ENCODE results near the gene TREM1.

The TREM1 gene

GRCh38 chr6:41277605-41278004 lies 8.9 kb downstream of the TREM1 start:
- no peak overlapping the region for H3K4ac ChIP-seq (ENCODE audit: low read depth, low read length)
- H3K4me3 ChIP-seq (ENCODE audit: low read depth, low read length): no peak overlapping the region
- H3K79me1 ChIP-seq (ENCODE audit: low read length): no peaks in the 10 kb centered on the region
- DNase-seq: no peak
- no peak overlapping the region for H3K18ac ChIP-seq (ENCODE audit: low read length)
- no peak overlapping the region for H3K27ac ChIP-seq (ENCODE audit: low read depth, low read length)
- no peak overlapping the region for H2BK12ac ChIP-seq (ENCODE audit: low read length)
- no peaks in the 10 kb centered on the region for H3K4me1 ChIP-seq (ENCODE audit: control insufficient read depth in 1 of 2, insufficient read depth in 2 of 2, low read length in 2 of 2)
- no peak overlapping the region for H3K14ac ChIP-seq (ENCODE audit: low read length)
- no peak overlapping the region for H4K91ac ChIP-seq (ENCODE audit: low read depth, low read length)
- no peak overlapping the region for H2AK5ac ChIP-seq (ENCODE audit: low read length)
- no peak overlapping the region for H3K9ac ChIP-seq (ENCODE audit: low read length)
- no peaks in the 10 kb centered on the region for H3K9me3 ChIP-seq (ENCODE audit: insufficient read depth, low read depth, low read length)
- no CpG with 5 or more reads among the region's 2 CpGs for WGBS (ENCODE audit: extremely low coverage, insufficient coverage, insufficient read length)
- H3K79me2 ChIP-seq (ENCODE audit: control insufficient read depth, insufficient read depth, low read length, poor library complexity): no peaks in the 10 kb centered on the region
- H3K27me3 ChIP-seq (ENCODE audit: insufficient read depth, low read length): no peaks in the 10 kb centered on the region
- no peak overlapping the region for H4K12ac ChIP-seq (ENCODE audit: low read depth, low read length)
- H3K36me3 ChIP-seq (ENCODE audit: control insufficient read depth in 1 of 2, insufficient read depth in 2 of 2, low read length in 2 of 2): no peaks in the 10 kb centered on the region
- no peak overlapping the region for H4K8ac ChIP-seq (ENCODE audit: low read depth, low read length)
- H3K4me2 ChIP-seq (ENCODE audit: low read length): no peak overlapping the region
- H2BK5ac ChIP-seq (ENCODE audit: low read depth, low read length, poor library complexity): no peak overlapping the region
- no peak overlapping the region for H2BK120ac ChIP-seq (ENCODE audit: insufficient read depth, low read length, poor library complexity)
- H3K23ac ChIP-seq (ENCODE audit: low read length): no peak overlapping the region
- H2AFZ ChIP-seq (ENCODE audit: insufficient read depth, low read length, poor library complexity): no peak overlapping the region

- no peaks in the 10 kb centered on the region for H3K27me3 ChIP-seq (ENCODE audit: insufficient read depth, low read length)
- no peaks in the 10 kb centered on the region for H3K79me2 ChIP-seq (ENCODE audit: control insufficient read depth, insufficient read depth, low read length, poor library complexity)
- no peak overlapping the region for H4K12ac ChIP-seq (ENCODE audit: low read depth, low read length)
- H4K8ac ChIP-seq (ENCODE audit: low read depth, low read length): no peak overlapping the region
- H3K36me3 ChIP-seq (ENCODE audit: control insufficient read depth in 1 of 2, insufficient read depth in 2 of 2, low read length in 2 of 2): no peaks in the 10 kb centered on the region
- no peak overlapping the region for H3K18ac ChIP-seq (ENCODE audit: low read length)
- H3K9ac ChIP-seq (ENCODE audit: low read length): no peak overlapping the region
- no peak overlapping the region for H2BK120ac ChIP-seq (ENCODE audit: insufficient read depth, low read length, poor library complexity)
- no peak overlapping the region for H4K91ac ChIP-seq (ENCODE audit: low read depth, low read length)
- H2BK5ac ChIP-seq (ENCODE audit: low read depth, low read length, poor library complexity): no peak overlapping the region
- no CpG with 5 or more reads among the region's 4 CpGs for WGBS (ENCODE audit: extremely low coverage, insufficient coverage, insufficient read length)
- no peak overlapping the region for H2BK12ac ChIP-seq (ENCODE audit: low read length)
- no peak overlapping the region for H3K4ac ChIP-seq (ENCODE audit: low read depth, low read length)
- H2AFZ ChIP-seq (ENCODE audit: insufficient read depth, low read length, poor library complexity): no peak overlapping the region
- no peak overlapping the region for H3K4me3 ChIP-seq (ENCODE audit: low read depth, low read length)
- DNase-seq: no peak
- H3K4me2 ChIP-seq (ENCODE audit: low read length): no peak overlapping the region
- peaks cover 2% of the 10 kb centered on the region for H3K9me3 ChIP-seq (ENCODE audit: insufficient read depth, low read depth, low read length)
- no peak overlapping the region for H3K14ac ChIP-seq (ENCODE audit: low read length)
- no peaks in the 10 kb centered on the region for H3K4me1 ChIP-seq (ENCODE audit: control insufficient read depth in 1 of 2, insufficient read depth in 2 of 2, low read length in 2 of 2)
- H2AK5ac ChIP-seq (ENCODE audit: low read length): no peak overlapping the region
- no peak overlapping the region for H3K27ac ChIP-seq (ENCODE audit: low read depth, low read length)
- H3K79me1 ChIP-seq (ENCODE audit: low read length): no peaks in the 10 kb centered on the region
- H3K23ac ChIP-seq (ENCODE audit: low read length): no peak overlapping the region
Measured at GRCh38 chr6:41275489-41275888, 11.0 kb downstream of the TREM1 start.

- no peak overlapping the region for H2AFZ ChIP-seq (ENCODE audit: insufficient read depth, low read length, poor library complexity)
- H4K12ac ChIP-seq (ENCODE audit: low read depth, low read length): no peak overlapping the region
- H3K4me3 ChIP-seq (ENCODE audit: low read depth, low read length): no peak overlapping the region
- H3K14ac ChIP-seq (ENCODE audit: low read length): no peak overlapping the region
- no peaks in the 10 kb centered on the region for H3K36me3 ChIP-seq (ENCODE audit: control insufficient read depth in 1 of 2, insufficient read depth in 2 of 2, low read length in 2 of 2)
- H4K8ac ChIP-seq (ENCODE audit: low read depth, low read length): no peak overlapping the region
- H3K4me2 ChIP-seq (ENCODE audit: low read length): no peak overlapping the region
- H2BK120ac ChIP-seq (ENCODE audit: insufficient read depth, low read length, poor library complexity): no peak overlapping the region
- H3K27ac ChIP-seq (ENCODE audit: low read depth, low read length): no peak overlapping the region
- no CpG with 5 or more reads among the region's 2 CpGs for WGBS (ENCODE audit: extremely low coverage, insufficient coverage, insufficient read length)
- no peaks in the 10 kb centered on the region for H3K27me3 ChIP-seq (ENCODE audit: insufficient read depth, low read length)
- no peaks in the 10 kb centered on the region for H3K4me1 ChIP-seq (ENCODE audit: control insufficient read depth in 1 of 2, insufficient read depth in 2 of 2, low read length in 2 of 2)
- no peaks in the 10 kb centered on the region for H3K79me2 ChIP-seq (ENCODE audit: control insufficient read depth, insufficient read depth, low read length, poor library complexity)
- no peak overlapping the region for H3K4ac ChIP-seq (ENCODE audit: low read depth, low read length)
- no peak overlapping the region for H2AK5ac ChIP-seq (ENCODE audit: low read length)
- no peak overlapping the region for H3K23ac ChIP-seq (ENCODE audit: low read length)
- H3K18ac ChIP-seq (ENCODE audit: low read length): no peak overlapping the region
- H2BK5ac ChIP-seq (ENCODE audit: low read depth, low read length, poor library complexity): no peak overlapping the region
- no peak for DNase-seq
- peaks cover 2% of the 10 kb centered on the region for H3K9me3 ChIP-seq (ENCODE audit: insufficient read depth, low read depth, low read length)
- no peak overlapping the region for H2BK12ac ChIP-seq (ENCODE audit: low read length)
- no peak overlapping the region for H4K91ac ChIP-seq (ENCODE audit: low read depth, low read length)
- no peaks in the 10 kb centered on the region for H3K79me1 ChIP-seq (ENCODE audit: low read length)
- no peak overlapping the region for H3K9ac ChIP-seq (ENCODE audit: low read length)
Measured at GRCh38 chr6:41274256-41274655, 12.2 kb downstream of the TREM1 start.

GRCh38 chr6:41273714-41274113 lies 12.8 kb downstream of the TREM1 start:
- no peak overlapping the region for H3K4me3 ChIP-seq (ENCODE audit: low read depth, low read length)
- H2BK12ac ChIP-seq (ENCODE audit: low read length): no peak overlapping the region
- no peaks in the 10 kb centered on the region for H3K4me1 ChIP-seq (ENCODE audit: control insufficient read depth in 1 of 2, insufficient read depth in 2 of 2, low read length in 2 of 2)
- no peak overlapping the region for H2BK5ac ChIP-seq (ENCODE audit: low read depth, low read length, poor library complexity)
- peaks cover 2% of the 10 kb centered on the region for H3K9me3 ChIP-seq (ENCODE audit: insufficient read depth, low read depth, low read length)
- H3K23ac ChIP-seq (ENCODE audit: low read length): no peak overlapping the region
- H4K91ac ChIP-seq (ENCODE audit: low read depth, low read length): no peak overlapping the region
- H3K36me3 ChIP-seq (ENCODE audit: control insufficient read depth in 1 of 2, insufficient read depth in 2 of 2, low read length in 2 of 2): no peaks in the 10 kb centered on the region
- no peaks in the 10 kb centered on the region for H3K79me2 ChIP-seq (ENCODE audit: control insufficient read depth, insufficient read depth, low read length, poor library complexity)
- H2AK5ac ChIP-seq (ENCODE audit: low read length): no peak overlapping the region
- H3K9ac ChIP-seq (ENCODE audit: low read length): no peak overlapping the region
- no peak overlapping the region for H3K14ac ChIP-seq (ENCODE audit: low read length)
- H3K79me1 ChIP-seq (ENCODE audit: low read length): no peaks in the 10 kb centered on the region
- H3K27ac ChIP-seq (ENCODE audit: low read depth, low read length): no peak overlapping the region
- no peak overlapping the region for H4K12ac ChIP-seq (ENCODE audit: low read depth, low read length)
- H3K27me3 ChIP-seq (ENCODE audit: insufficient read depth, low read length): no peaks in the 10 kb centered on the region
- H2BK120ac ChIP-seq (ENCODE audit: insufficient read depth, low read length, poor library complexity): no peak overlapping the region
- no peak overlapping the region for H2AFZ ChIP-seq (ENCODE audit: insufficient read depth, low read length, poor library complexity)
- H3K4ac ChIP-seq (ENCODE audit: low read depth, low read length): no peak overlapping the region
- H3K4me2 ChIP-seq (ENCODE audit: low read length): no peak overlapping the region
- no CpG with 5 or more reads among the region's 5 CpGs for WGBS (ENCODE audit: extremely low coverage, insufficient coverage, insufficient read length)
- DNase-seq: no peak
- H4K8ac ChIP-seq (ENCODE audit: low read depth, low read length): no peak overlapping the region
- H3K18ac ChIP-seq (ENCODE audit: low read length): no peak overlapping the region

Data from trophoblast cell (in vitro differentiated cells and primary cell).